22Rv1 (cell line): ENCODE results near the gene EPB41L4B.

ENCODE experiments used
- CTCF ChIP-seq: fragments of 450-650 bp; IDR thresholded peaks from 2 replicates; pipeline ENCODE4 v1.5.1; 2017; ENCODE audit warnings: mild to moderate bottlenecking
- ZFX ChIP-seq: fragments of 450-650 bp; IDR thresholded peaks from 2 replicates; pipeline ENCODE4 v1.6.1; 2017; ENCODE audit warnings: antibody characterized with exemption, borderline replicate concordance

GRCh38 chr9:109176386-109176785, 144.5 kb downstream of the EPB41L4B start:
- TF ChIP-seq CTCF (no peak), ZFX (no peak)
